Midbrain (tissue), 1 donor: ENCODE data around the gene MED28.

Experiments used
- DNase-seq: peaks from one replicate; lab custom pipeline; 2025; lab: John Stamatoyannopoulos, UW

The MED28 gene

GRCh38 chr4:17667253-17667652, 52.8 kb downstream of the MED28 start:
- DNase-seq: no peak

- DNase-seq: no peak
Measured at GRCh38 chr4:17667653-17668201, 53.3 kb downstream of the MED28 start.

- DNase-seq: no peak
Measured at GRCh38 chr4:17670423-17670822, 56.0 kb downstream of the MED28 start.

GRCh38 chr4:17680559-17681280, 66.3 kb downstream of the MED28 start:
- no peak for DNase-seq

GRCh38 chr4:17681281-17682221, 67.1 kb downstream of the MED28 start:
- DNase-seq: no peak

- DNase-seq: no peak
Measured at GRCh38 chr4:17682222-17682566, 67.8 kb downstream of the MED28 start.
